MM.1S (cell line): ENCODE data around the gene IL10RB.

Experiments
- DNase-seq: peaks from one replicate; pipeline ENCODE4 v3.0.0-alpha.2; 2015
- H2AFZ ChIP-seq: fragments of 300-600 bp; sonication (generic); 2 replicates; pipeline ENCODE4 v1.6.0; 2016; ENCODE audit warnings: antibody characterized with exemption, low read length
- H3F3A ChIP-seq: fragments of 300-600 bp; sonication (generic); 2 replicates; pipeline ENCODE4 v1.6.1; 2016; ENCODE audit warnings: mild to moderate bottlenecking, antibody characterized with exemption, low read length, moderate library complexity, mixed read lengths; ENCODE audit not compliant: insufficient read depth
- H3K27ac ChIP-seq: fragments of 300-600 bp; sonication (generic); 2 replicates; pipeline ENCODE4 v1.5.1; 2016; ENCODE audit warnings: mild to moderate bottlenecking, low read length
- H3K27me3 ChIP-seq: fragments of 300-600 bp; sonication (generic); replicated peaks from 2 replicates; pipeline ENCODE4 v1.6.0; 2016; ENCODE audit warnings: low read length; ENCODE audit not compliant: insufficient read depth
- H3K36me3 ChIP-seq: fragments of 300-600 bp; sonication (generic); replicated peaks from 2 replicates; pipeline ENCODE4 v1.6.1; 2016; ENCODE audit warnings: mild to moderate bottlenecking, low read length, mixed read lengths; ENCODE audit not compliant: insufficient read depth
- H3K4me1 ChIP-seq: fragments of 300-600 bp; sonication (generic); 2 replicates; pipeline ENCODE4 v1.6.1; 2016; ENCODE audit warnings: low read length, mixed read lengths
- H3K4me2 ChIP-seq: fragments of 300-600 bp; sonication (generic); 2 replicates; pipeline ENCODE4 v1.6.0; 2016; ENCODE audit warnings: low read depth, low read length
- H3K4me3 ChIP-seq: fragments of 300-600 bp; sonication (generic); 2 replicates; pipeline ENCODE4 v1.5.1; 2016; ENCODE audit warnings: low read length, mixed read lengths
- H3K79me2 ChIP-seq: fragments of 300-600 bp; sonication (generic); 2 replicates; pipeline ENCODE4 v1.6.1; 2016; ENCODE audit warnings: mixed run types, low read length, mixed read lengths
- H3K9ac ChIP-seq: fragments of 300-600 bp; sonication (generic); 2 replicates; pipeline ENCODE4 v1.6.1; 2016; ENCODE audit warnings: low read length, mixed read lengths
- H3K9me2 ChIP-seq: fragments of 300-600 bp; sonication (generic); replicated peaks from 2 replicates; pipeline ENCODE4 v1.6.1; 2016; ENCODE audit warnings: mild to moderate bottlenecking, low read length, mixed read lengths; ENCODE audit not compliant: insufficient read depth
- H3K9me3 ChIP-seq: fragments of 300-600 bp; sonication (generic); replicated peaks from 2 replicates; pipeline ENCODE4 v1.6.1; 2016; ENCODE audit warnings: mild to moderate bottlenecking, low read length, mixed read lengths; ENCODE audit not compliant: insufficient read depth
- H4K20me1 ChIP-seq: fragments of 300-600 bp; sonication (generic); 2 replicates; pipeline ENCODE4 v1.6.1; 2016; ENCODE audit warnings: mild to moderate bottlenecking, low read length, moderate library complexity, mixed read lengths; ENCODE audit not compliant: insufficient read depth
- CTCF ChIP-seq: fragments of 300-600 bp; sonication (generic); IDR thresholded peaks from 2 replicates; pipeline ENCODE4 v1.5.1; 2016; ENCODE audit warnings: antibody characterized with exemption, low read length, mixed read lengths
- EZH2 ChIP-seq: fragments of 300-600 bp; sonication (generic); optimal IDR thresholded peaks from 2 replicates; pipeline ENCODE3; 2017; ENCODE audit warnings: low read depth, mild to moderate bottlenecking, antibody characterized with exemption, low read length, mixed read lengths
- EZH2phosphoT487 ChIP-seq: fragments of 300-600 bp; sonication (generic); IDR thresholded peaks from 2 replicates; pipeline ENCODE4 v1.6.1; 2018; ENCODE audit warnings: antibody characterized with exemption, low read length

IL10RB gene

GRCh38 chr21:33339918-33340317 is 73.8 kb downstream of the IL10RB start:
- no peak for TF ChIP-seq CTCF
- TF ChIP-seq EZH2: no peak
- no peak for TF ChIP-seq EZH2phosphoT487
- H4K20me1 ChIP-seq: no peaks in the 10 kb centered on the region
- H3K79me2 ChIP-seq: peaks cover 83% of the 10 kb centered on the region
- no peaks in the 10 kb centered on the region for H3K27me3 ChIP-seq
- H3K9me2 ChIP-seq: no peaks in the 10 kb centered on the region
- H3K27ac ChIP-seq: no peak overlapping the region; the same call in 1 of the 2 replicates
- H3K4me1 ChIP-seq: peaks cover 25% of the 10 kb centered on the region
- H3K9ac ChIP-seq: no peak overlapping the region
- H3F3A ChIP-seq: peaks cover 14% of the 10 kb centered on the region
- DNase-seq: no peak
- H3K36me3 ChIP-seq: peaks cover 22% of the 10 kb centered on the region
- H3K4me3 ChIP-seq: no peak overlapping the region
- H3K9me3 ChIP-seq: no peaks in the 10 kb centered on the region
- 0 out of 2 replicates have a peak overlapping the region, but pooled peaks have one; percentile 2 for H3K4me2 ChIP-seq
- H2AFZ ChIP-seq: no peak overlapping the region

- H3K27ac ChIP-seq: no peak overlapping the region
- H2AFZ ChIP-seq: no peak overlapping the region
- no peak overlapping the region for H3K9ac ChIP-seq
- no peaks in the 10 kb centered on the region for H3F3A ChIP-seq
- H3K36me3 ChIP-seq: peaks cover 33% of the 10 kb centered on the region; the same call in 1 of the 2 replicates
- H4K20me1 ChIP-seq: no peaks in the 10 kb centered on the region
- no peaks in the 10 kb centered on the region for H3K4me1 ChIP-seq
- peaks cover 70% of the 10 kb centered on the region for H3K79me2 ChIP-seq
- H3K4me3 ChIP-seq: no peak overlapping the region
- no peaks in the 10 kb centered on the region for H3K9me3 ChIP-seq
- DNase-seq: no peak
- no peak overlapping the region for H3K4me2 ChIP-seq
- H3K27me3 ChIP-seq: no peaks in the 10 kb centered on the region
- no peaks in the 10 kb centered on the region for H3K9me2 ChIP-seq
- TF ChIP-seq CTCF: no peak
Observed at GRCh38 chr21:33345751-33346238, 79.6 kb downstream of the IL10RB start.
